A549 (cell line): ENCODE results near the gene SLCO1A2. TPM values are rescaled to one million over a fixed set of nuclear protein-coding genes. Genes with fewer than 3 reads are reported as not detected.

Experiments used
- ATAC-seq, 2 experiments: fragments of 200-7000 bp in 1 of 2; fragments of >200 bp in 1 of 2; cut with Nextera tagmentation in 1 of 2; cut with Tn5 transposase in 1 of 2; 3 replicates each; pipeline versions ENCODE4 v1.8.0 to v1.9.1; 2018 to 2020; ENCODE audit warnings: mild to moderate bottlenecking in 1 of 2, moderate library complexity in 1 of 2
- CTCF ChIA-PET: fragments of 300-600 bp; sonication (Branson Sonifier 250); formaldehyde crosslinking; extraction: SDS; loops from one replicate; lab custom pipeline; 2021; ENCODE audit warnings: antibody characterized with exemption, inconsistent platforms; lab: Yijun Ruan, JAX
- POLR2A ChIA-PET: fragments of 350-600 bp; formaldehyde crosslinking; extraction: SDS; loops from one replicate; lab custom pipeline; 2021; ENCODE audit warnings: antibody characterized with exemption, inconsistent platforms; lab: Yijun Ruan, JAX
- DNase-seq, 2 experiments: peaks; one replicate each; pipeline versions ENCODE4 v3.0.0 to v3.0.0-alpha.2; 2011 to 2016; ENCODE audit warnings: low read depth in 1 of 2, low spot score in 1 of 2
- FAIRE-seq: peaks from 2 replicates; lab custom pipeline; 2011; peaks lifted over from hg19 to GRCh38; lab: Jason Lieb, UNC
- H3K27ac ChIP-seq, 2 experiments: fragments of >200 bp; sonication (Bioruptor Twin); formaldehyde crosslinking; 3 replicates each; pipeline ENCODE4 v1.5.1; 2016 to 2017
- H3K4me1 ChIP-seq: fragments of >200 bp; sonication (Bioruptor Twin); formaldehyde crosslinking; 3 replicates; pipeline ENCODE4 v1.6.1; 2016
- H3K4me2 ChIP-seq: fragments of >200 bp; sonication (Bioruptor Twin); formaldehyde crosslinking; 3 replicates; pipeline ENCODE4 v1.6.1; 2016
- H3K4me3 ChIP-seq: fragments of >200 bp; sonication (Bioruptor Twin); formaldehyde crosslinking; 3 replicates; pipeline ENCODE4 v1.5.1; 2016
- H3K9me3 ChIP-seq: fragments of >200 bp; sonication (Bioruptor Twin); formaldehyde crosslinking; 3 replicates; pipeline ENCODE4 v1.6.1; 2016
- BHLHE40 ChIP-seq: IDR thresholded peaks from 2 replicates; pipeline ENCODE4 v1.6.1; 2012; ENCODE audit warnings: low read depth, low read length, inconsistent platforms
- CHD2 ChIP-seq: fragments of 150-350 bp; IDR thresholded peaks from 2 replicates; pipeline ENCODE4 v1.6.1; 2014; ENCODE audit warnings: low read length; ENCODE audit not compliant: partially characterized antibody
- EHF ChIP-seq: fragments of 250-450 bp; sonication (Bioruptor Pico); IDR thresholded peaks from 2 replicates; pipeline ENCODE4 v1.5.0; 2020; ENCODE audit warnings: mild to moderate bottlenecking
- ESRRA ChIP-seq: fragments of 150-350 bp; IDR thresholded peaks from 2 replicates; pipeline ENCODE4 v1.6.1; 2014; ENCODE audit warnings: mild to moderate bottlenecking, low read length, borderline replicate concordance
- FOSB ChIP-seq: fragments of 250-450 bp; sonication (Bioruptor Pico); IDR thresholded peaks from 2 replicates; pipeline ENCODE4 v1.5.0; 2020; ENCODE audit warnings: mild to moderate bottlenecking, moderate library complexity
- FOXS1 ChIP-seq: fragments of 250-450 bp; sonication (Bioruptor Pico); IDR thresholded peaks from 2 replicates; pipeline ENCODE4 v1.5.0; 2020; ENCODE audit warnings: mild to moderate bottlenecking, moderate library complexity
- JUN ChIP-seq, 2 experiments: fragments of >200 bp; sonication (Bioruptor Twin); formaldehyde crosslinking; IDR thresholded peaks; 2 replicates in 1 of 2; 3 replicates in 1 of 2; pipeline ENCODE4 v1.6.1; 2016 to 2017
- KDM1A ChIP-seq: fragments of 200-600 bp; sonication (generic); IDR thresholded peaks from 2 replicates; pipeline ENCODE4 v1.6.1; 2016; ENCODE audit warnings: low read depth, mild to moderate bottlenecking
- MAFK ChIP-seq: fragments of 450-650 bp; IDR thresholded peaks from 2 replicates; pipeline ENCODE4 v1.6.1; 2014; ENCODE audit not compliant: partially characterized antibody
- NFE2L2 ChIP-seq: fragments of 150-350 bp; conservative IDR thresholded peaks from 2 replicates; pipeline ENCODE4 v1.6.1; 2014; ENCODE audit warnings: low read length
- NPAS2 ChIP-seq: fragments of 250-450 bp; sonication (Bioruptor Pico); IDR thresholded peaks from 2 replicates; pipeline ENCODE4 v1.8.0; 2022; ENCODE audit warnings: mild to moderate bottlenecking, moderate library complexity, borderline replicate concordance
- NR3C1 ChIP-seq: fragments of >200 bp; sonication (Bioruptor Twin); formaldehyde crosslinking; IDR thresholded peaks from 3 replicates; pipeline ENCODE4 v1.6.1; 2017
- POLR2A ChIP-seq: IDR thresholded peaks from 2 replicates; pipeline ENCODE4 v1.6.1; 2012; ENCODE audit warnings: mild to moderate bottlenecking, low read length
- RAD21 ChIP-seq, 2 experiments: fragments of >200 bp in 1 of 2; sonication (Bioruptor Twin) in 1 of 2; formaldehyde crosslinking in 1 of 2; IDR thresholded peaks in 1 of 2; conservative IDR thresholded peaks in 1 of 2; 2 replicates in 1 of 2; 3 replicates in 1 of 2; pipeline ENCODE4 v1.6.1; 2012 to 2018; ENCODE audit warnings: inconsistent platforms in 1 of 2
- SREBF2 ChIP-seq: fragments of 450-650 bp; IDR thresholded peaks from 2 replicates; pipeline ENCODE4 v1.6.1; 2014; ENCODE audit warnings: mild to moderate bottlenecking, moderate library complexity
- TP53 ChIP-seq: fragments of 250-450 bp; sonication (Bioruptor Pico); IDR thresholded peaks from 2 replicates; pipeline ENCODE4 v1.5.0; 2021; ENCODE audit warnings: mild to moderate bottlenecking, moderate library complexity
- ZC3H11A ChIP-seq: fragments of 450-650 bp; IDR thresholded peaks from 2 replicates; pipeline ENCODE4 v1.6.1; 2014; ENCODE audit warnings: antibody characterized with exemption, mild to moderate bottlenecking
- ZNF302 ChIP-seq: fragments of 250-450 bp; sonication (Bioruptor Pico); IDR thresholded peaks from 2 replicates; pipeline ENCODE4 v1.9.0; 2021; ENCODE audit warnings: inconsistent platforms, mild to moderate bottlenecking, moderate library complexity
- WGBS: methylation state at CpG from one replicate; pipeline ENCODE4 v1.1.6; 2017; ENCODE audit errors: missing lambda C conversion rate; 5-methylcytosine and 5-hydroxymethylcytosine counted together
- polyA plus RNA-seq, 4 experiments: library from polyadenylated mRNA; depleted of rRNA in 3 of 4; stranded (reverse); fragments of >200 nt; fragmentation: RNase III in 1 of 4; extraction: RNeasy Plus Mini Kit Qiagen cat#74134 plus additional on column Dnase treatment in 1 of 4; gene quantifications; 2 replicates in 3 of 4; 3 replicates in 1 of 4; pipeline ENCODE4 v1.2.3, GENCODE V29; 2011 to 2017
- TF ChIP-seq, protein P1 (sequence below): fragments of 250-450 bp; sonication (Bioruptor Pico); IDR thresholded peaks from 2 replicates; pipeline ENCODE4 v1.5.0; 2020; ENCODE audit warnings: low read depth, mild to moderate bottlenecking, moderate library complexity
- TF ChIP-seq, protein P2 (sequence below): fragments of >200 bp; sonication (Bioruptor Twin); formaldehyde crosslinking; IDR thresholded peaks from 3 replicates; pipeline ENCODE4 v1.6.1; 2016
- TF ChIP-seq, protein P3 (sequence below): fragments of >200 bp; sonication (Bioruptor Twin); formaldehyde crosslinking; IDR thresholded peaks from 3 replicates; pipeline ENCODE4 v1.5.1; 2016
- TF ChIP-seq, protein P4 (sequence below): IDR thresholded peaks from 2 replicates; pipeline ENCODE4 v1.6.1; 2012; ENCODE audit warnings: low read depth, borderline replicate concordance
- TF ChIP-seq, protein P5 (sequence below): fragments of 250-450 bp; sonication (Bioruptor Pico); IDR thresholded peaks from 2 replicates; pipeline ENCODE4 v1.5.0; 2021; ENCODE audit warnings: mild to moderate bottlenecking, moderate library complexity, borderline replicate concordance
- TF ChIP-seq, protein P6 (sequence below): IDR thresholded peaks from 2 replicates; pipeline ENCODE4 v1.6.1; 2012
- TF ChIP-seq, protein P7 (sequence below): fragments of 150-350 bp; IDR thresholded peaks from 2 replicates; pipeline ENCODE4 v1.6.1; 2014; ENCODE audit warnings: low read depth, mild to moderate bottlenecking, low read length

SLCO1A2 gene
- polyA plus RNA-seq, 2 of the 4 experiments (the other 2 are of a cell fraction): 0.08 to 0.31 TPM

DNA sequence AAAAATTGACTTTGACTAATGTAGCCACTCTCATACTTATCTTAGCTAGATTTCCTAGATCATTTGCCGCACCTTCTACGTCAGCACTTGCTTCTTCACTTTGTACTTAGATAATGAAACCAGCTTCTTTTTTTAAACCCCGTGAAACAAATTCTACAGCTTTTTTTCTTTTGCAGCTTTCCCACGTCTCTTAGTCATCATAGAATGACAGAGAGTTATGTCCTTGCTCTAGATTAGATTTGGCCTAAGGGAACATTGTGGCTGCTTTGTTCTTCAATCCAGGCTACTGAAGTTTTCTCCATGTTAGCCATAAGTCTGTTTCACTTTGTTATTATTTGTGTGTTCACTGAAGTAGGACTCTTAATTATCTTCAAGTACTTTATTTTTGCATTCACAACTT, 94.9 kb downstream of the SLCO1A2 start:
- FAIRE-seq: peak; percentile 46
- ATAC-seq: no peak
- POLR2A ChIA-PET: no interaction called here
- CTCF ChIA-PET: no interaction called here
- 71% methylated on average over 4 of the region's 4 CpGs for WGBS
- no peak for TF ChIP-seq FOSB (CRISPR knock-in tag)
- TF ChIP-seq, protein P1, sequence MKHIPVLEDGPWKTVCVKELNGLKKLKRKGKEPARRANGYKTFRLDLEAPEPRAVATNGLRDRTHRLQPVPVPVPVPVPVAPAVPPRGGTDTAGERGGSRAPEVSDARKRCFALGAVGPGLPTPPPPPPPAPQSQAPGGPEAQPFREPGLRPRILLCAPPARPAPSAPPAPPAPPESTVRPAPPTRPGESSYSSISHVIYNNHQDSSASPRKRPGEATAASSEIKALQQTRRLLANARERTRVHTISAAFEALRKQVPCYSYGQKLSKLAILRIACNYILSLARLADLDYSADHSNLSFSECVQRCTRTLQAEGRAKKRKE (CRISPR knock-in tag): no peak
- no peak for TF ChIP-seq SREBF2
- no peak for TF ChIP-seq ZNF302 (CRISPR knock-in tag)
- TF ChIP-seq BHLHE40: no peak
- no peak for TF ChIP-seq ZC3H11A
- TF ChIP-seq, protein P2, sequence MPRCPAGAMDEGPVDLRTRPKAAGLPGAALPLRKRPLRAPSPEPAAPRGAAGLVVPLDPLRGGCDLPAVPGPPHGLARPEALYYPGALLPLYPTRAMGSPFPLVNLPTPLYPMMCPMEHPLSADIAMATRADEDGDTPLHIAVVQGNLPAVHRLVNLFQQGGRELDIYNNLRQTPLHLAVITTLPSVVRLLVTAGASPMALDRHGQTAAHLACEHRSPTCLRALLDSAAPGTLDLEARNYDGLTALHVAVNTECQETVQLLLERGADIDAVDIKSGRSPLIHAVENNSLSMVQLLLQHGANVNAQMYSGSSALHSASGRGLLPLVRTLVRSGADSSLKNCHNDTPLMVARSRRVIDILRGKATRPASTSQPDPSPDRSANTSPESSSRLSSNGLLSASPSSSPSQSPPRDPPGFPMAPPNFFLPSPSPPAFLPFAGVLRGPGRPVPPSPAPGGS: no peak
- no peak overlapping the region for H3K4me2 ChIP-seq
- H3K4me3 ChIP-seq: no peak overlapping the region
- H3K27ac ChIP-seq: no peak overlapping the region
- DNase-seq: no peak
- no peaks in the 10 kb centered on the region for H3K4me1 ChIP-seq
- H3K9me3 ChIP-seq: no peaks in the 10 kb centered on the region

DNA sequence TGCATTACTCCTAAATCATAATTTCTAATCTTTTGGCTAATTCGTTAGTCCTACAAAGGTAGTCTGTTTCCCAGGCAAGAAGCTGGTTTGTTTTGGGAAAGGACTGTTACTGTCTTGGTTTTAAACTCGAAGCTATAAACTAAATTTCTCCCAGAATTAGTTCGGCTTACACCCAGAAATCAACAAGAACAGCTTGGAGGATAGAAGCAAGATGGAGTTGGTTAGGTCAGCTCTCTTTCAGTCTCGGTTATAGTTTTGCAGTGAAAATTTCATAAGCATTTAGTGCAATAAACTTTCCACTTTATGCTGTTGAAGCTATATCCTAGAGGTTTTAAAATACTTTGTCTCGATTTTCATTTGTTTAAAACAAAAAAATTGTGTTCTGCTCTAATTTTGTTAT, 100.3 kb downstream of the SLCO1A2 start:
- Histone ChIP-seq H3K4me2 (no peak overlapping the region), H3K9me3 (no peaks in the 10 kb centered on the region)
- TF ChIP-seq, protein P2: no peak
- TF ChIP-seq EHF (CRISPR knock-in tag) (no peak), RAD21 (conservative IDR thresholded peaks at IDR 0.05 in 1 of 2, IDR thresholded peaks at IDR 0.05 in 1 of 2) (no peak), TP53 (CRISPR knock-in tag) (no peak), NPAS2 (CRISPR knock-in tag) (no peak), ESRRA (no peak), FOSB (CRISPR knock-in tag) (no peak)
- TF ChIP-seq, protein P3, sequence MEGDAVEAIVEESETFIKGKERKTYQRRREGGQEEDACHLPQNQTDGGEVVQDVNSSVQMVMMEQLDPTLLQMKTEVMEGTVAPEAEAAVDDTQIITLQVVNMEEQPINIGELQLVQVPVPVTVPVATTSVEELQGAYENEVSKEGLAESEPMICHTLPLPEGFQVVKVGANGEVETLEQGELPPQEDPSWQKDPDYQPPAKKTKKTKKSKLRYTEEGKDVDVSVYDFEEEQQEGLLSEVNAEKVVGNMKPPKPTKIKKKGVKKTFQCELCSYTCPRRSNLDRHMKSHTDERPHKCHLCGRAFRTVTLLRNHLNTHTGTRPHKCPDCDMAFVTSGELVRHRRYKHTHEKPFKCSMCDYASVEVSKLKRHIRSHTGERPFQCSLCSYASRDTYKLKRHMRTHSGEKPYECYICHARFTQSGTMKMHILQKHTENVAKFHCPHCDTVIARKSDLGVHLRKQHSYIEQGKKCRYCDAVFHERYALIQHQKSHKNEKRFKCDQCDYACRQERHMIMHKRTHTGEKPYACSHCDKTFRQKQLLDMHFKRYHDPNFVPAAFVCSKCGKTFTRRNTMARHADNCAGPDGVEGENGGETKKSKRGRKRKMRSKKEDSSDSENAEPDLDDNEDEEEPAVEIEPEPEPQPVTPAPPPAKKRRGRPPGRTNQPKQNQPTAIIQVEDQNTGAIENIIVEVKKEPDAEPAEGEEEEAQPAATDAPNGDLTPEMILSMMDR: no peak
- TF ChIP-seq, protein P4, sequence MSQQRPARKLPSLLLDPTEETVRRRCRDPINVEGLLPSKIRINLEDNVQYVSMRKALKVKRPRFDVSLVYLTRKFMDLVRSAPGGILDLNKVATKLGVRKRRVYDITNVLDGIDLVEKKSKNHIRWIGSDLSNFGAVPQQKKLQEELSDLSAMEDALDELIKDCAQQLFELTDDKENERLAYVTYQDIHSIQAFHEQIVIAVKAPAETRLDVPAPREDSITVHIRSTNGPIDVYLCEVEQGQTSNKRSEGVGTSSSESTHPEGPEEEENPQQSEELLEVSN: no peak
- TF ChIP-seq, all 56 proteins: peak for 0
- no peak for ATAC-seq
- H3K4me1 ChIP-seq: no peaks in the 10 kb centered on the region
- H3K27ac ChIP-seq: no peak overlapping the region
- WGBS: 59% methylated on average over 5 of the region's 5 CpGs
- H3K4me3 ChIP-seq: no peak overlapping the region
- POLR2A ChIA-PET: no interaction called here
- CTCF ChIA-PET: no interaction called here
- DNase-seq: no peak
- FAIRE-seq: no peak

DNA sequence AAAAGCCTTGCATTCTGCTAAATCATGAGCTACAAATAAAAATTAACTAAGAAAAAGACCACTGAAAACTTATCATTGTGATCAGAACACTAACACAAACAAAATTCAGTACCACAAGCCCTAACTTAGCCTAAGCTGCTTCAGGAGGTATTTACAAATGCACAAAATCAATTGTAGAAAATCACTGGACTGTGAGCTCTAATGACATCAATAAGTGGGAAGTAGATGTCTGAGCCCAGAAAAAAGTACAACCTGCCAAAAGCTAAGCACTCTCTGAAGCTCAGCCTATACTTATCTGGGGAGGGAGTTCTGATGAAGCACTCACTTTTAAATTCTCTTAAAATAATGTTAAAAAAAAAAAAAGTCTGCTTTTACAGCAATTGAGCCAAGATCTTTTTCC, 110.8 kb downstream of the SLCO1A2 start:
- Histone ChIP-seq H3K4me3 (no peak overlapping the region), H3K4me2 (no peak overlapping the region), H3K4me1 (no peaks in the 10 kb centered on the region), H3K27ac (no peak overlapping the region), H3K9me3 (no peaks in the 10 kb centered on the region)
- DNase-seq (no peak), FAIRE-seq (peak; percentile 13), ATAC-seq (no peak)
- POLR2A ChIA-PET: no interaction called here
- CTCF ChIA-PET: interaction anchor here (0.8 kb wide), 1 partner anchor 1464 kb away, joined by 3 read pairs; no protein-coding TSS in a partner anchor
- TF ChIP-seq JUN (IDR thresholded peaks at IDR 0.05): no peak
- no peak for TF ChIP-seq CHD2
- no peak for TF ChIP-seq NPAS2 (CRISPR knock-in tag)
- TF ChIP-seq, protein P5, sequence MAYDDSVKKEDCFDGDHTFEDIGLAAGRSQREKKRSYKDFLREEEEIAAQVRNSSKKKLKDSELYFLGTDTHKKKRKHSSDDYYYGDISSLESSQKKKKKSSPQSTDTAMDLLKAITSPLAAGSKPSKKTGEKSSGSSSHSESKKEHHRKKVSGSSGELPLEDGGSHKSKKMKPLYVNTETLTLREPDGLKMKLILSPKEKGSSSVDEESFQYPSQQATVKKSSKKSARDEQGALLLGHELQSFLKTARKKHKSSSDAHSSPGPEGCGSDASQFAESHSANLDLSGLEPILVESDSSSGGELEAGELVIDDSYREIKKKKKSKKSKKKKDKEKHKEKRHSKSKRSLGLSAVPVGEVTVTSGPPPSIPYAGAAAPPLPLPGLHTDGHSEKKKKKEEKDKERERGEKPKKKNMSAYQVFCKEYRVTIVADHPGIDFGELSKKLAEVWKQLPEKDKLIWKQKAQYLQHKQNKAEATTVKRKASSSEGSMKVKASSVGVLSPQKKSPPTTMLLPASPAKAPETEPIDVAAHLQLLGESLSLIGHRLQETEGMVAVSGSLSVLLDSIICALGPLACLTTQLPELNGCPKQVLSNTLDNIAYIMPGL (CRISPR knock-in tag): no peak
- TF ChIP-seq POLR2A: no peak
- no peak for TF ChIP-seq NR3C1
- no peak for TF ChIP-seq MAFK
- TF ChIP-seq, protein P4: no peak
- TF ChIP-seq KDM1A: no peak
- TF ChIP-seq, protein P6, sequence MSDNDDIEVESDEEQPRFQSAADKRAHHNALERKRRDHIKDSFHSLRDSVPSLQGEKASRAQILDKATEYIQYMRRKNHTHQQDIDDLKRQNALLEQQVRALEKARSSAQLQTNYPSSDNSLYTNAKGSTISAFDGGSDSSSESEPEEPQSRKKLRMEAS: no peak
- TF ChIP-seq FOXS1: no peak
- TF ChIP-seq, protein P7, sequence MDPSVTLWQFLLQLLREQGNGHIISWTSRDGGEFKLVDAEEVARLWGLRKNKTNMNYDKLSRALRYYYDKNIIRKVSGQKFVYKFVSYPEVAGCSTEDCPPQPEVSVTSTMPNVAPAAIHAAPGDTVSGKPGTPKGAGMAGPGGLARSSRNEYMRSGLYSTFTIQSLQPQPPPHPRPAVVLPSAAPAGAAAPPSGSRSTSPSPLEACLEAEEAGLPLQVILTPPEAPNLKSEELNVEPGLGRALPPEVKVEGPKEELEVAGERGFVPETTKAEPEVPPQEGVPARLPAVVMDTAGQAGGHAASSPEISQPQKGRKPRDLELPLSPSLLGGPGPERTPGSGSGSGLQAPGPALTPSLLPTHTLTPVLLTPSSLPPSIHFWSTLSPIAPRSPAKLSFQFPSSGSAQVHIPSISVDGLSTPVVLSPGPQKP: no peak
- no peak for TF ChIP-seq NFE2L2
